ENCODE results near the gene POLE. TPM values are rescaled to one million over a fixed set of nuclear protein-coding genes. Genes with fewer than 3 reads are reported as not detected.

The POLE gene
- total and polyA plus RNA-seq, 2 donors: 19.3 to 22.2 TPM

DNA sequence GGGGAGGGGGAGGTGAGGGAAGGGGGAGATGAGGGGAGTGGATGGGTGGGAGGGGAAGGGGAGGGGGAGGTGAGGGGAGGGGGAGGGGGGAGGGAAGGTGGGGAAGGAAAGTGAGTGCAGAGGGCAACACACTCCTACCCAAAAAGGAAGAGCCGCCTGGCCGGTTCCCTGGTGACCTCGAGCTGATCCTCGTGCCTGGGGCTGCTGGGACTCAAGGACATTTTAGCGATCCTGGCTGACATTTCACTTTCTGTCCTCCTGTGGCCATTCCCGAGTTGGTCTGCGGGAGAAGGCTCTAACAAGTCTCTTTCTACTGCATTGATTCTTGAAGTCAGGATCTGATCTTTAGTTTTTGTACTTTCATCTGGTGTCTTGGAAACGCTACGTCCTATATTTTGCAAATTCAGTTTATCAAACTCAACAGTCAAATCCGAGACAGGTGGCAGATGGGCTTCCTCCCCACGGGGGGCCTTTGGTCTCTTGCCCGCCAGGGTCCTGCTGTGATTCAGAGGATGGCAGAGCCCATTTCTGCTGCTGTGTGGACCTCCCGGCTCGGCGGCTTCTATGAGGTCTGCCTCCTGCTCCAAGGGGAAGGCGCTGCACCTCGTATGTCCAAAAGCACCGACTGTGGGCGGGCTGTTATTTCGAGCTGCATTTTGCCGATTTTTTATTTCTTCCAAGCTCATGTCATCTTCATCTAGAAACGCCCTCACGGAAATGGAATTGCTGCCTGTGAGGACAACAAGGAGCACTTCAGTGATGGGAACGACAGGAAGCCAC is 42.6 kb upstream of the POLE start:
- 94% methylated on average over 24 of the region's 24 CpGs for WGBS
- Histone ChIP-seq H3K4me1 (ENCODE audit: control insufficient read depth in 2 of 2, insufficient read depth in 2 of 2, low read length in 2 of 2) (no peaks in the 10 kb centered on the region), H3K4me3 (ENCODE audit: low read length in 2 of 2) (no peak overlapping the region), H3K27me3 (ENCODE audit: control insufficient read depth in 2 of 2, insufficient read depth in 1 of 2, low read length in 1 of 2) (no peaks in the 10 kb centered on the region), H3K9me3 (ENCODE audit: control insufficient read depth in 2 of 2, insufficient read depth in 1 of 2, low read length in 1 of 2) (peaks cover 4 to 12% of the 10 kb centered on the region in 2 donors), H3K27ac (ENCODE audit: low read depth in 1 of 2, low read length in 1 of 2) (no peak overlapping the region), H3K36me3 (ENCODE audit: control insufficient read depth in 2 of 2, insufficient read depth in 2 of 2, low read length in 1 of 2) (peaks cover 90% of the 10 kb centered on the region in 2 donors)
- no peak for DNase-seq (ENCODE audit: low read depth in 6 of 9, low spot score in 9 of 9)

DNA sequence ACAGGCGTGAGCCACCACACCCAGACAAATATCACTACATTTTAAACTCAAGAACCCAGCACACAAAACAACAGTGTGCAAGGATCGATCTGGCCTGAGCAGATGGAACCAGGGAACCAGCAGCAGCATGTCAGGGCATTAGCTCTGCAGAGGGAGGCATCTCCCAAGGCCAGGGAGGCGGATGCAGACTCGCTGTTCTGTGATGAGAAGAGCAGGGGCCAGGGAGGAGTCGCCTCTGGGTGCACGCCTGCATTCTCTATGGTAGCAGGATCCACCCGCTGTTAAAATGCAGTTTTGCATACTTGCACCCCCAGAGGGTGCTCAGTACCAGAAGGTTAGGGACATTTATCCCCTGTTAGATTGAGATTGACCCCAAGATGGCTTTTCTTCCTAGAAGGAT is 41.4 kb upstream of the POLE start:
- peaks cover 4 to 12% of the 10 kb centered on the region in 2 donors for H3K9me3 ChIP-seq (ENCODE audit: control insufficient read depth in 2 of 2, insufficient read depth in 1 of 2, low read length in 1 of 2)
- DNase-seq (ENCODE audit: low read depth in 6 of 9, low spot score in 9 of 9): no peak
- no peak overlapping the region for H3K4me3 ChIP-seq (ENCODE audit: low read length in 2 of 2)
- peaks cover 88 to 90% of the 10 kb centered on the region in 2 donors for H3K36me3 ChIP-seq (ENCODE audit: control insufficient read depth in 2 of 2, insufficient read depth in 2 of 2, low read length in 1 of 2)
- WGBS: 99% methylated on average over 7 of the region's 7 CpGs
- H3K4me1 ChIP-seq (ENCODE audit: control insufficient read depth in 2 of 2, insufficient read depth in 2 of 2, low read length in 2 of 2): no peaks in the 10 kb centered on the region
- no peak overlapping the region for H3K27ac ChIP-seq (ENCODE audit: low read depth in 1 of 2, low read length in 1 of 2)
- no peaks in the 10 kb centered on the region for H3K27me3 ChIP-seq (ENCODE audit: control insufficient read depth in 2 of 2, insufficient read depth in 1 of 2, low read length in 1 of 2)

DNA sequence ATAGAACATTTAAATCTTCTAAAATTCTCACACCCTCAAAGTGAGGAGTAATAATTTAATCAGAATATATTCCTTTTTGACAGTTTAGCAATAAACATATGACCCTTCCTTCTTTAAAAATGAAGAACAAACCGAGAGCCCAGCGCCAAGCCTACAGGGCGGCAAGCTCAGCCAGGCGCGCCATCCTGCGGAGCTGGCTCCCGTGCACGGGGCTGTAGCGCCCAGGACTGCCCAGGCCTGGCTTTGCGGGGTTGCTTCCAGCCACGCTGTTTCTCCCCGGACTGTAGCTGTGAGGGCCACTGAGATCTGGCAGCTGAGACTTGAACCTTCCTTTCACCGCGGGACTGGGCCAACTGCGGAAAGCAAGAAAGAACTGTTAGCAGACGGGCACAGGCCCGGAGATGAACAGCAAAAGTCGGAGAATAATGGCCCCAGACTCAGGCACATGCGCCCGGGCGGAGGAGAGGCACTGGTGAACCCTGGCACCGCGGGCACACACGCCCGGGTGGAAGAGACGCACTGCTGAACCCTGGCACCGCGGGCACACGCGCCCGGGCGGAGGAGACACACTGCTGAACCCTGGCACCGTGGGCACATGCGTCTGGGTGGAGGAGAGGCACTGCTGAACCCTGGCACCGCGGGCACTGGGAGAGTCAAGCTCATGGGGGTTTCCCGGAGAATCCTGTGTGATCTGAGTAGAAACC is 40.1 kb upstream of the POLE start:
- peaks cover 83 to 85% of the 10 kb centered on the region in 2 donors for H3K36me3 ChIP-seq (ENCODE audit: control insufficient read depth in 2 of 2, insufficient read depth in 2 of 2, low read length in 1 of 2)
- H3K4me3 ChIP-seq (ENCODE audit: low read length in 2 of 2): no peak overlapping the region
- peaks cover 4 to 12% of the 10 kb centered on the region in 2 donors for H3K9me3 ChIP-seq (ENCODE audit: control insufficient read depth in 2 of 2, insufficient read depth in 1 of 2, low read length in 1 of 2)
- no peak for DNase-seq (ENCODE audit: low read depth in 6 of 9, low spot score in 9 of 9)
- H3K27me3 ChIP-seq (ENCODE audit: control insufficient read depth in 2 of 2, insufficient read depth in 1 of 2, low read length in 1 of 2): no peaks in the 10 kb centered on the region
- whole genome bisulfite sequencing: 96% methylated on average over 37 of the region's 37 CpGs
- H3K4me1 ChIP-seq (ENCODE audit: control insufficient read depth in 2 of 2, insufficient read depth in 2 of 2, low read length in 2 of 2): no peaks in the 10 kb centered on the region
- no peak overlapping the region for H3K27ac ChIP-seq (ENCODE audit: low read depth in 1 of 2, low read length in 1 of 2)

DNA sequence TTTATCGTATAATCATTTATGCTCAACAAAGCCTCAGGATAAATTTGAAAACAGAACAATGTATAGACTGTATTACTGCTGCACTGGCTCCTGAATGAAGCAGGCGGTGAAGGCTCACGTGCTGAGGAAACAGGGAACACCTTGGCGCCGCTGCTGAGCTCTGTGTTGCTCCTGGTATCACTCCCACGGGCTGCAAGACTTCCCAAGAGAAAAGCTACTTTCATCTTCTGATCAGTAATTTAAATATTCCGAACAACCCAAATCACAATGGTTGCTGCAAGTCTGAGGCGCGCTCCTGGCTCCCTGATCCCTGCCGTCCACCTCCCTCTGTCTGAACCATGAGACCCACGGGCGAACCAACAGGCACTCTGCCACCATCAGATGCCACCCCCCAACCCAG is 39.2 kb upstream of the POLE start:
- Histone ChIP-seq H3K9me3 (ENCODE audit: control insufficient read depth in 2 of 2, insufficient read depth in 1 of 2, low read length in 1 of 2) (peaks cover 4 to 7% of the 10 kb centered on the region in 2 donors), H3K36me3 (ENCODE audit: control insufficient read depth in 2 of 2, insufficient read depth in 2 of 2, low read length in 1 of 2) (peaks cover 78 to 83% of the 10 kb centered on the region in 2 donors), H3K27me3 (ENCODE audit: control insufficient read depth in 2 of 2, insufficient read depth in 1 of 2, low read length in 1 of 2) (no peaks in the 10 kb centered on the region), H3K4me1 (ENCODE audit: control insufficient read depth in 2 of 2, insufficient read depth in 2 of 2, low read length in 2 of 2) (no peaks in the 10 kb centered on the region), H3K4me3 (ENCODE audit: low read length in 2 of 2) (no peak overlapping the region), H3K27ac (ENCODE audit: low read depth in 1 of 2, low read length in 1 of 2) (no peak overlapping the region)
- 98% methylated on average over 12 of the region's 12 CpGs for WGBS
- DNase-seq (ENCODE audit: low read depth in 6 of 9, low spot score in 9 of 9): no peak

DNA sequence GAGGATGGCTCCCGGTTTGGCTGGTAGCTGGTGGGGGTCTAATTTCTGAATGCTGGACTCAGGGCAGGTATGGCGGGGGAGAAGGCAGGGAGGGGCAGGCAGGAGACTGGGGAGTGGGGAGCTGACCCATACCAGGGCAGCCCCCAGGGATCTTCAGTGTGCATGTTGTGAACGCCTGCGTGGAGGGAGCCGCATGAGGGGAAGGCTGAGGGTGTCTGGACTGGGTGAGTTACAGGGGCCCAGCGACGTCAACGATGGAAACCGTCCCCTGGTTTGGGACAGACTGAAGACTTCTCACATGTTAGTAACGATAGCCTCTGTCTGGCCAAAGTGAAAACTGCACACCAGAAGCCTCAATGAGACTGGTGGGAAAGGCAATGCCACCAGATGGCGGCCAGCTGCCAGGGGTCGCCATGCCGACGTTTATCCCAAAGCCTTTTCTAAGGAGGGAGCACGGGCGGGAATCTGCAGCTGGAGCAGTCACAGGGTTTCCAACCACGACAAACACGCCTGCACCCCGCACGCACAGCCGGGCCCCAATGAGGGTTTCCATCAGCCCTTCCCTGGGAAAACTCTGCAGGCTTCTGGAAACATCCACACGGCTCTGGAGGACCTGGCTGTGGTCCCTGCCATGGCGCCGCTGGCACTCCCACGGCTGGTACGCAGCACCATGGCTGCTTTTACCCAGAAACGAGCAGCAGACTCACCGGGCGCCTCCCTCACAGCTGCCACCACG is 37.5 kb upstream of the POLE start:
- Histone ChIP-seq H3K36me3 (ENCODE audit: control insufficient read depth in 2 of 2, insufficient read depth in 2 of 2, low read length in 1 of 2) (peaks cover 76 to 79% of the 10 kb centered on the region in 2 donors), H3K4me1 (ENCODE audit: control insufficient read depth in 2 of 2, insufficient read depth in 2 of 2, low read length in 2 of 2) (no peaks in the 10 kb centered on the region), H3K27ac (ENCODE audit: low read depth in 1 of 2, low read length in 1 of 2) (no peak overlapping the region), H3K27me3 (ENCODE audit: control insufficient read depth in 2 of 2, insufficient read depth in 1 of 2, low read length in 1 of 2) (no peaks in the 10 kb centered on the region), H3K4me3 (ENCODE audit: low read length in 2 of 2) (no peak overlapping the region), H3K9me3 (ENCODE audit: control insufficient read depth in 2 of 2, insufficient read depth in 1 of 2, low read length in 1 of 2) (peaks cover 0 to 1% of the 10 kb centered on the region in 2 donors)
- 95% methylated on average over 30 of the region's 30 CpGs for WGBS
- DNase-seq (ENCODE audit: low read depth in 6 of 9, low spot score in 9 of 9): no peak

DNA sequence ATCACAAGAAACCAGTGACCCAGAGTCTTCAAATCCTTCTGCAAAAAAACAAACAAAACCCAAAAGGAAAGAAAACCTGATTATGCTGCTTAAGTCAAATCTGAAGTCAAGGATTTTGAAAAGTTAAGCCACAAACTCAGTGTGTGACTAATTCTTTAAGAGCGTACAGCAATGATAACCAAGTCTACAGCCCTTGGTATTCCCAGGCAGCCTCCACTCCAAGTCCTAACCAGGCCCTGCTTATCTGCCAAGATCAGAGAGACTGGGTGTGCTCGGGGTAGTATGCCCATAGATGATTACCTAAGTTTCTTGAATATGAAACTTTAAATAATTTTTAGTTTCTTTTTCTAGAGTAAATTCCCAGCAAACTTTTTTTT is 36.6 kb upstream of the POLE start:
- no peak for DNase-seq (ENCODE audit: low read depth in 6 of 9, low spot score in 9 of 9)
- no peaks in the 10 kb centered on the region for H3K27me3 ChIP-seq (ENCODE audit: control insufficient read depth in 2 of 2, insufficient read depth in 1 of 2, low read length in 1 of 2)
- no peaks in the 10 kb centered on the region for H3K4me1 ChIP-seq (ENCODE audit: control insufficient read depth in 2 of 2, insufficient read depth in 2 of 2, low read length in 2 of 2)
- H3K4me3 ChIP-seq (ENCODE audit: low read length in 2 of 2): no peak overlapping the region
- H3K9me3 ChIP-seq (ENCODE audit: control insufficient read depth in 2 of 2, insufficient read depth in 1 of 2, low read length in 1 of 2): no peaks in the 10 kb centered on the region
- H3K27ac ChIP-seq (ENCODE audit: low read depth in 1 of 2, low read length in 1 of 2): no peak overlapping the region
- peaks cover 79 to 84% of the 10 kb centered on the region in 2 donors for H3K36me3 ChIP-seq (ENCODE audit: control insufficient read depth in 2 of 2, insufficient read depth in 2 of 2, low read length in 1 of 2)
- WGBS: 98% methylated on average over 2 of the region's 2 CpGs

DNA sequence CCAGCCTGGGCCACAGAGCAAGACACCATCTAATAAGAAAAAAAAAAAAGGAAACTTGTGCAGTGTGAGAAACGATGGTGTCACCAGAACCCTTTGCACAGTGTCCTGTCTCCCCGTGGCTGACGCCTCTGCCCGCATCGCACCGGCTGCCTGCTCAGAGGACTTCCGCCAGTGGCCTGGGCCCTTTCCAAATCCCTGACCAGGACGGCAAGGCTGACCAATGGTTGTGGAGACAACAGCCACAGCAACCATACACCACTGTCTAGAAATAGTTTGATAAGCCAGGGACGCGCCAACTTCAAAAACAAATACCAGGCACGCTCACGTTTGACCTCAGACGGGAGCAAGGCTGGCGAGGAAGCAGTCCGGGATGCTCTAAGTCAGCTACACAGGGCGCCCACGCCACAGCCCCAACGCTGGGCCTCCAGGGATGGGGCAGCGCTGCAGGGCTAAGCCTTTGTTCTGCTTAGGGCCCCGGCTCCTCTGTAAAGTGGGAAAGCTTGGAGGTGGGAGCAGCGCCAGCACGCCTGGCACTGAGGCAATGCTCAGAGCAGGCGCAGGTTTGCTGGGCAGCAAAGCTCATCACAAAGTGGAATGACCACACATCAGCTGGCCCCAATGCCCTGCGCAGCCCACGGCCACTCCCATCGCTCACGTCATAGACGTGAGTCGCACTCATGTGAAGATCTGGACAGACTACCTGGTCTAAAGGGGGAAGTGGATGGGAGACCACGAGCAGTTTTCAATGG is 36.0 kb upstream of the POLE start:
- H3K4me1 ChIP-seq (ENCODE audit: control insufficient read depth in 2 of 2, insufficient read depth in 2 of 2, low read length in 2 of 2): no peaks in the 10 kb centered on the region
- no peak overlapping the region for H3K27ac ChIP-seq (ENCODE audit: low read depth in 1 of 2, low read length in 1 of 2)
- peaks cover 77 to 83% of the 10 kb centered on the region in 2 donors for H3K36me3 ChIP-seq (ENCODE audit: control insufficient read depth in 2 of 2, insufficient read depth in 2 of 2, low read length in 1 of 2)
- no peaks in the 10 kb centered on the region for H3K9me3 ChIP-seq (ENCODE audit: control insufficient read depth in 2 of 2, insufficient read depth in 1 of 2, low read length in 1 of 2)
- no peak for DNase-seq (ENCODE audit: low read depth in 6 of 9, low spot score in 9 of 9)
- no peaks in the 10 kb centered on the region for H3K27me3 ChIP-seq (ENCODE audit: control insufficient read depth in 2 of 2, insufficient read depth in 1 of 2, low read length in 1 of 2)
- no peak overlapping the region for H3K4me3 ChIP-seq (ENCODE audit: low read length in 2 of 2)
- WGBS: 97% methylated on average over 30 of the region's 30 CpGs

DNA sequence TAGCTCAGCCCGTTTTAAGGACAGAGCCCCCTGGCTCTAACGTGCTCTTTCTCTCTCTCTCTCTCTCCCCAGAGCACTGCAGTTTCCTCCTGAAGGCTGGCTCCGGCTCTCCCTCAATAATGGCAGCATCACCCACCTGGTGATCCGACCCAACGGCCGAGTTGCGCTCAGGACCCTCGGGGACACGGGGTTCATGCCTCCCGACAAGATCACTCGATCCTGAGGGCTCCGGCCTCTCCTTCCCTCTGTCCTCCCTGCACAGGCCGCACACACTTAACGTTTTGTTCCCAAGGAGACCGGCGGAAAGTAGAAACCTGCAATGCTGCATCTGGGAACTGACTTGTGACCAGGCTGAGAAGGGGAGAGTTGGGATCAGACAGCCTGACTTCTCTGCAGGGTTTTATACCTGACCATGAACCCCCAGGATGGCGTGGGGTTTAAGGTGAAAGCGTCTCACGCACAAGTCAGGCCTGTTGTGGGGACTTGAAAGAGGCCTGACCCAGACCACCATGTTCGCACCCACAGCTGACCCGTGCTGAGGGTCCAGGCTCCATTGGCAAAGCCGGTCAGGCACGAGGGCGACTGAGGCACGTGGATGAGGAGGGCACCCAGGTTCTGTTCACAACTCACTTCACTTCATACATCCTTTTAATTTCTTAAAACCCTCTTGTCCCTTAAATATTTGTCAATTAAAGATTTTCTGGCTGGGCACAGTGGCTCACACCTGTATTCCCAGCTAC is 33.6 kb upstream of the POLE start:
- WGBS: 98% methylated on average over 25 of the region's 25 CpGs
- Histone ChIP-seq H3K4me3 (ENCODE audit: low read length in 2 of 2) (no peak overlapping the region), H3K27me3 (ENCODE audit: control insufficient read depth in 2 of 2, insufficient read depth in 1 of 2, low read length in 1 of 2) (no peaks in the 10 kb centered on the region), H3K36me3 (ENCODE audit: control insufficient read depth in 2 of 2, insufficient read depth in 2 of 2, low read length in 1 of 2) (peaks cover 78 to 80% of the 10 kb centered on the region in 2 donors), H3K27ac (ENCODE audit: low read depth in 1 of 2, low read length in 1 of 2) (no peak overlapping the region), H3K9me3 (ENCODE audit: control insufficient read depth in 2 of 2, insufficient read depth in 1 of 2, low read length in 1 of 2) (no peaks in the 10 kb centered on the region), H3K4me1 (ENCODE audit: control insufficient read depth in 2 of 2, insufficient read depth in 2 of 2, low read length in 2 of 2) (no peaks in the 10 kb centered on the region)
- no peak for DNase-seq (ENCODE audit: low read depth in 6 of 9, low spot score in 9 of 9)
